ENCODE measurements around the gene BANF2. TPM values are rescaled to one million over a fixed set of nuclear protein-coding genes. Genes with fewer than 3 reads are reported as not detected.

The BANF2 gene
- polyA plus RNA-seq, 1 of the 3 experiments (the other 2 are of a cell fraction): not detected

- Histone ChIP-seq H3K4me2 (no peak overlapping the region), H3F3A (replicated peaks; ENCODE audit: insufficient read depth) (no peaks in the 10 kb centered on the region), H3K4me1 (ENCODE audit: control insufficient read depth in 1 of 2, insufficient read depth in 2 of 2, low read depth in 1 of 2, low read length in 1 of 2) (no peaks in the 10 kb centered on the region; a peak in 1 of 4 replicates), H3K27me3 (ENCODE audit: insufficient read depth) (peaks cover 4% of the 10 kb centered on the region; the same call in 1 of the 2 replicates), H3K9me3 (no peaks in the 10 kb centered on the region), H2AFZ (ENCODE audit: low read depth) (no peak overlapping the region), H3K4me3 (ENCODE audit: low read depth in 2 of 2, low read length in 1 of 2) (no peak overlapping the region), H3K36me3 (replicated peaks in 1 of 2; ENCODE audit: control insufficient read depth in 1 of 2, insufficient read depth in 2 of 2, low read length in 1 of 2) (no peaks in the 10 kb centered on the region), H3K9me2 (no peaks in the 10 kb centered on the region), H3K79me2 (ENCODE audit: insufficient read depth) (no peaks in the 10 kb centered on the region), H4K20me1 (ENCODE audit: insufficient read depth) (no peaks in the 10 kb centered on the region), H3K27ac (ENCODE audit: low read depth in 2 of 2, low read length in 1 of 2) (no peak overlapping the region), H3K9ac (no peak overlapping the region)
- POLR2A ChIA-PET: no interaction called here
- no peak for DNase-seq
- 44% methylated on average over 4 of the region's 4 CpGs for WGBS (ENCODE audit: low lambda C conversion rate)
- TF ChIP-seq EP300 (IDR thresholded peaks at IDR 0.05; ENCODE audit: borderline replicate concordance in 1 of 2, low read depth in 1 of 2, low read length in 1 of 2) (no peak), SMC3 (IDR thresholded peaks at IDR 0.05; ENCODE audit: low read depth, low read length) (no peak), TEAD4 (IDR thresholded peaks at IDR 0.05; ENCODE audit: borderline replicate concordance, insufficient read depth) (no peak), RCOR1 (IDR thresholded peaks at IDR 0.05; ENCODE audit: low read length) (no peak), POLR2AphosphoS5 (IDR thresholded peaks at IDR 0.05; ENCODE audit: low read depth, low read length) (no peak), FOSL2 (IDR thresholded peaks at IDR 0.05; ENCODE audit: borderline replicate concordance, low read depth) (no peak), PBX3 (IDR thresholded peaks at IDR 0.05) (no peak), FOXJ3 (CRISPR knock-in tag; IDR thresholded peaks at IDR 0.05) (no peak), TAF1 (IDR thresholded peaks at IDR 0.05; ENCODE audit: borderline replicate concordance, low read depth, low read length) (no peak), SIN3A (IDR thresholded peaks at IDR 0.05; ENCODE audit: borderline replicate concordance, low read depth, low read length) (no peak), USF1 (IDR thresholded peaks at IDR 0.05; ENCODE audit: borderline replicate concordance, low read depth) (no peak), NFIC (IDR thresholded peaks at IDR 0.05; ENCODE audit: borderline replicate concordance) (no peak), RXRA (IDR thresholded peaks at IDR 0.05; ENCODE audit: borderline replicate concordance, low read depth) (no peak), NRF1 (IDR thresholded peaks at IDR 0.05; ENCODE audit: low read depth, low read length) (no peak), JUND (IDR thresholded peaks at IDR 0.05) (no peak), TCF12 (IDR thresholded peaks at IDR 0.05) (no peak), IRF3 (IDR thresholded peaks at IDR 0.05; ENCODE audit: low read depth, low read length) (no peak), YY1 (IDR thresholded peaks at IDR 0.05; ENCODE audit: low read depth) (no peak)
- CTCF ChIA-PET: no interaction called here
Observed at GRCh38 chr20:17726902-17727301, 27.1 kb downstream of the BANF2 start.
